Measurements from ENCODE around the gene ITGAE. TPM values are rescaled to one million over a fixed set of nuclear protein-coding genes. Genes with fewer than 3 reads are reported as not detected.

The ITGAE gene
- total and polyA plus RNA-seq, 10 of the 15 experiments (the other 5 are each of a cell fraction or from before 2014, with no cell fraction given) = 13.1 to 161 (median 34.8) TPM

GRCh38 chr17:3710951-3711383 lies 90.0 kb downstream of the ITGAE start (continued):
- TF ChIP-seq CTCF (IDR thresholded peaks at IDR 0.05 in 2 of 3, conservative IDR thresholded peaks at IDR 0.05 in 1 of 3; ENCODE audit: control insufficient read depth in 2 of 3, extremely low read depth in 1 of 3, insufficient read depth in 1 of 3, low read depth in 3 of 3, low read length in 3 of 3) (no peak), YBX1 (IDR thresholded peaks at IDR 0.05) (no peak), JUNB (IDR thresholded peaks at IDR 0.05) (peak; percentile 69; the same call in 1 of the 2 replicates), E2F4 (IDR thresholded peaks at IDR 0.05; ENCODE audit: low read depth, low read length) (no peak), STAT1 (conservative IDR thresholded peaks at IDR 0.05) (no peak), CEBPZ (IDR thresholded peaks at IDR 0.05; ENCODE audit: low read depth, low read length) (no peak), HCFC1 (IDR thresholded peaks at IDR 0.05; ENCODE audit: low read length) (no peak), MXI1 (IDR thresholded peaks at IDR 0.05; ENCODE audit: low read depth, low read length) (peak; percentile 84; the same call in 1 of the 2 replicates), ZBTB40 (IDR thresholded peaks at IDR 0.05; ENCODE audit: borderline replicate concordance) (no peak; the same call in 1 of the 2 replicates), BCL11A (IDR thresholded peaks at IDR 0.05; ENCODE audit: low read depth, low read length) (peak; percentile 68), ATF7 (IDR thresholded peaks at IDR 0.05; ENCODE audit: low read depth) (peak; percentile 95), SIN3A (IDR thresholded peaks at IDR 0.05; ENCODE audit: low read depth, low read length) (no peak), USF1 (IDR thresholded peaks at IDR 0.05; ENCODE audit: borderline replicate concordance, extremely low read length, insufficient read depth, low read depth, low read length) (no peak), SMARCA5 (IDR thresholded peaks at IDR 0.05) (no peak; the same call in 1 of the 2 replicates), SRF (IDR thresholded peaks at IDR 0.05; ENCODE audit: low read depth in 2 of 2, low read length in 2 of 2) (peak in 1 of 2 experiments; percentile 70; a peak in 2 of 4 replicates), CBX3 (IDR thresholded peaks at IDR 0.05; ENCODE audit: borderline replicate concordance, low read depth) (no peak), EGR1 (IDR thresholded peaks at IDR 0.05; ENCODE audit: borderline replicate concordance in 1 of 2, low read depth in 2 of 2, low read length in 2 of 2) (peak in 1 of 2 experiments; percentile 16; a peak in 1 of 3 replicates), WRNIP1 (IDR thresholded peaks at IDR 0.05; ENCODE audit: borderline replicate concordance, low read depth, low read length) (no peak)

All from GM12878 (cell line).